ENCODE results near the gene PGAP6.
"Not testable (repeated sequence)": the region's sequence is repeated elsewhere in the genome, so short reads cannot be mapped to it uniquely, and the experiment has no call there.

PGAP6 gene

GRCh38 chr16:379183-379960, 2.4 kb downstream of the PGAP6 start:
- DNase-seq = peak; percentile 34

GRCh38 chr16:378821-379182, 3.0 kb downstream of the PGAP6 start:
- DNase-seq = no peak

GRCh38 chr16:378113-378820, 3.5 kb downstream of the PGAP6 start:
- DNase-seq = not testable (repeated sequence)

GRCh38 chr16:377419-377951, 4.3 kb downstream of the PGAP6 start:
- no peak for DNase-seq

- no peak for DNase-seq
Observed at GRCh38 chr16:376817-377418, 4.9 kb downstream of the PGAP6 start.

GRCh38 chr16:375927-376816, 5.6 kb downstream of the PGAP6 start:
- DNase-seq = no peak

- no peak for DNase-seq
Observed at GRCh38 chr16:375212-375611, 6.6 kb downstream of the PGAP6 start.

- no peak for DNase-seq
Observed at GRCh38 chr16:374616-374926, 7.2 kb downstream of the PGAP6 start.

- DNase-seq = no peak
Observed at GRCh38 chr16:373848-374615, 7.7 kb downstream of the PGAP6 start.

GRCh38 chr16:373020-373598, 8.7 kb downstream of the PGAP6 start:
- DNase-seq = no peak

- DNase-seq = no peak
Observed at GRCh38 chr16:372302-372983, 9.3 kb downstream of the PGAP6 start.

- DNase-seq = no peak
Observed at GRCh38 chr16:371515-372301, 10.1 kb downstream of the PGAP6 start.

- no peak for DNase-seq
Observed at GRCh38 chr16:370979-371514, 10.7 kb downstream of the PGAP6 start.

- DNase-seq = peak; percentile 70
Observed at GRCh38 chr16:370443-370842, 11.3 kb downstream of the PGAP6 start, which contains the start of gene MRPL28. Gene MRPL28, minus strand, starts transcription at chr16:370538. Its CDS starts 320 bp downstream, at chr16:370218.

GRCh38 chr16:369866-370436, 11.8 kb downstream of the PGAP6 start:
- no peak for DNase-seq

GRCh38 chr16:369275-369865, 12.4 kb downstream of the PGAP6 start:
- DNase-seq = no peak

- no peak for DNase-seq
Observed at GRCh38 chr16:368388-369158, 13.2 kb downstream of the PGAP6 start.
